ENCODE results near the gene TBXT.

GRCh38 chr6:166157930-166158617, 9.6 kb downstream of the TBXT start:
- TF ChIP-seq POLR2A (IDR thresholded peaks at IDR 0.05) (no peak), CTCF (IDR thresholded peaks at IDR 0.05) (no peak), EP300 (IDR thresholded peaks at IDR 0.05) (no peak)
